ENCODE results near the gene THOC6.

THOC6 gene

DNA sequence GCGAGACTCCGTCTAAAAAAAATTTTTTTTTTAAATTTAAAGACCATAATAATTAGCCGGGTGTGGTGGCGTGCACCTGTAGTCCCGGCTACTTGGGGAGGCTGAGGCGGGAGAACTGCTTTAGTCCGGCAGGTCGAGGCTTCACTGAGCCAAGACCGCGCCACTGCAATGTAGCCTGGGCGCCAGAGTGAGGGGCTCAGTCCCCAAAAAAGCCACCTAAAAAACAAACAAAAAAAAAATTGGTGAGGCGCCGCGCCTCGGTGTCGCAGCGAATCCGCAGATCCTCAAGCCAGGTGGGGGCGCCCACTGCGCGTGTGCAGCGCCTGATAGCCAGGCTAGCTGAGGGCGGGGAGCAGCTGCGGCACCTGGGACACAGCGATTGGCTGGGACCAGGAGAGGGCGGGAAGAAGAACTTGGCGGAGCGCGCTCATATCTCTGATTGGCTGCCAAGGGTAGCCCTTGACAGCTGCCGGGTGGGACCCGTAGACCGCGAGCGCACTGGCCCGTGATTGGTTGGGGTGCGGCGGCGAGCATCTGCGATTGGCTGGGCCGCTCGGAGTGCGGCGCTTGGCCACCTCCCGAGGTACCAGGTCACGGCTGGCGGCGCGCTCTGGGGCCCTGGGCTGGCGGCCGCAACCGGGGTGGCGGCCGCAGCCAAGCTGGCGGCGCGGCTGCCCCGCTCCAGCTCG, 20.1 kb upstream of the THOC6 start:
- peak; percentile 97 for DNase-seq (ENCODE audit: low read depth)
- no peak overlapping the region for H3K4me3 ChIP-seq (ENCODE audit: low read length)
- TF ChIP-seq, protein P1, sequence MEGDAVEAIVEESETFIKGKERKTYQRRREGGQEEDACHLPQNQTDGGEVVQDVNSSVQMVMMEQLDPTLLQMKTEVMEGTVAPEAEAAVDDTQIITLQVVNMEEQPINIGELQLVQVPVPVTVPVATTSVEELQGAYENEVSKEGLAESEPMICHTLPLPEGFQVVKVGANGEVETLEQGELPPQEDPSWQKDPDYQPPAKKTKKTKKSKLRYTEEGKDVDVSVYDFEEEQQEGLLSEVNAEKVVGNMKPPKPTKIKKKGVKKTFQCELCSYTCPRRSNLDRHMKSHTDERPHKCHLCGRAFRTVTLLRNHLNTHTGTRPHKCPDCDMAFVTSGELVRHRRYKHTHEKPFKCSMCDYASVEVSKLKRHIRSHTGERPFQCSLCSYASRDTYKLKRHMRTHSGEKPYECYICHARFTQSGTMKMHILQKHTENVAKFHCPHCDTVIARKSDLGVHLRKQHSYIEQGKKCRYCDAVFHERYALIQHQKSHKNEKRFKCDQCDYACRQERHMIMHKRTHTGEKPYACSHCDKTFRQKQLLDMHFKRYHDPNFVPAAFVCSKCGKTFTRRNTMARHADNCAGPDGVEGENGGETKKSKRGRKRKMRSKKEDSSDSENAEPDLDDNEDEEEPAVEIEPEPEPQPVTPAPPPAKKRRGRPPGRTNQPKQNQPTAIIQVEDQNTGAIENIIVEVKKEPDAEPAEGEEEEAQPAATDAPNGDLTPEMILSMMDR (conservative IDR thresholded peaks at IDR 0.05; ENCODE audit: low read depth, low read length) = peak; percentile 32

DNA sequence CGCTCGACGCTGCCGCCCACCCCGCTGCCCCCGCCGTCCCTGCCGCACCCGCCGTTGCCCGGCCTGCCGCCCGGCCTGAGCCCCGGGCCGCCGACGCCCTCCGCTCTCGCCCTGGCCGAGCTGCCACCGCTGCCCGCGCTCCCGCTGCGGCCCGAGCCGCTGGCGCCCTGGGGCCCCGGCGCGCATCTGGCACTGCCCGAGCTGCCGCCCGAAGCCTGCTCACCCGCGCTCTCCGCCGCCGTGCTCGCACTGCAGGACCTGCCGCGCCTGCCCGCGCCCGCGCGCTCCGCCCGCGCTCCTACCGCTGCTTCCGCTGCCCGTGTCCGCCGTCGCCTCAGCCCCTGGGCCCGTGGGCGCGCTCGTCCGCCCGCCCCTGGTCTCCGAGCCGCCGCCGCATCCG, 19.5 kb upstream of the THOC6 start:
- no peak overlapping the region for H3K4me3 ChIP-seq (ENCODE audit: low read length)
- TF ChIP-seq, protein P1 (conservative IDR thresholded peaks at IDR 0.05; ENCODE audit: low read depth, low read length) = no peak
- DNase-seq (ENCODE audit: low read depth) = no peak

DNA sequence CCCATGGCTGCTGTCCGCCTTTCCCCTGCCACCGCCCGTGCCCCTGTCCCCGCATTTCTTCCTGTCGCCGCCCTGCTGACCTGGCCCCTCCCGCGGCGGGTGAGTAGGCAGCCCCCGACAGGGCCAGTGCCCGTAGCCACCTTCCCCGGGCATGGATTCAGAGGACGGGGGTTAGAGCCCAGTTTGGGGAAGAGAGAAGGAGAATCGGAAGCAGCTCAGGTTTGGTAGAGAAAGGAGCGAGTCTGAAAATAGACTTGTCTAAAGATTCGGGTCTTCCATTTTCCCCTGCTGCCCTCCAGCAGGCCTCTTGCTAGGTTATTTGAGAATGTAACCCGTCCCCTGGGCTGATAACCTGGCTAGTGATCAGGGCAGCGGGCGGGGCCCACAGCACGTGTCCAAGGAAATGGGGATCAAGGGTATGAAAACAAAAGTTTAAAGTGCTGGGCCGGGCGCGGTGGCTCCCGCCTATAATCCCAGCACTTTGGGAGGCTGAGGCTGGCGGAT, 19.0 kb upstream of the THOC6 start:
- no peak for DNase-seq (ENCODE audit: low read depth)
- H3K4me3 ChIP-seq (ENCODE audit: low read length) = peak overlapping the region; percentile 57
- TF ChIP-seq, protein P1 (conservative IDR thresholded peaks at IDR 0.05; ENCODE audit: low read depth, low read length) = no peak

DNA sequence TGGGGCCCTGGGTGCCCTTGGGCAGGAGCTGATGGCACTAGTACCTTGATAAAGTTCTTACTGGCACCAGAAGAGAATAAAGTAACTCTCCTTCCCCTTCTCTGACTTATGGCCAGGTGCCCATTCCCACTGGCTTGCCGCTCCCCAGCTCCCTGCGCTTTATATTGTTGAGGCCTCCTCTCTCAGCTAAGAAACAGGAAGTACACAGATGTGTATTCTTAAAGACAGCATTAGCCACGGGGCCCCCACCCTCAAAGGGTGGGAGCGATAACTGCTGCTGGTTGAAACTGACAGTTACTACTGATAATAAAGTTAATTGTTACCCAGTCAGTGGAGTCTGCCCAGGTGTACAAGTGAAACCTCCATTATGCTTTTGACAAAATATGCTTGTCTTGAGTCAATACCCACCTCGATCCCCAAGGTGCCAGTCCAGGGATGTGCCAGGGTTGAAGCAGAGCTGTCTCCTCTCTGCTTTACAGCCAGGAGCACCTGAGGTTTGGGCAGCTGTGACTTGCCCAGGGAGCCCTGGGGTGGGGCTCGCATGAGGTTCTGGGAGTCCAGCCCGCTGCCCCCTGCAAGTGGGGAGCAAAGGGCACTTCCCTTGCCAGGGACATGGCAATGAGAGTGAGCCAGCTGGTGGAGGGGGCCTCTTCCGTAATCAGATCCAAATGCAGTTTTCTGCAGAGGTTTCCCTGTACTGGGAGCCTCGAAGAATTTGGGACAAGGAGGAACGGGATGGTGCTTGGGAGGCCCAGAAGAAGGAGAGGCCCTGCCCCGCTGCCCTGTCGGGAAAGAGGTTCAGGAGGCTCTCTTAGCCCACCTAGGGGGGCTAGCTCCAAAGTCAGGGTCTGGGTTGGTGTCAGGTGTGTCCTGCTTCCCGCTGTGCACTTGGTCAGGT, 16.5 kb upstream of the THOC6 start:
- no peak overlapping the region for H3K4me3 ChIP-seq (ENCODE audit: low read length)
- TF ChIP-seq, protein P1 (conservative IDR thresholded peaks at IDR 0.05; ENCODE audit: low read depth, low read length) = no peak
- DNase-seq (ENCODE audit: low read depth) = no peak

DNA sequence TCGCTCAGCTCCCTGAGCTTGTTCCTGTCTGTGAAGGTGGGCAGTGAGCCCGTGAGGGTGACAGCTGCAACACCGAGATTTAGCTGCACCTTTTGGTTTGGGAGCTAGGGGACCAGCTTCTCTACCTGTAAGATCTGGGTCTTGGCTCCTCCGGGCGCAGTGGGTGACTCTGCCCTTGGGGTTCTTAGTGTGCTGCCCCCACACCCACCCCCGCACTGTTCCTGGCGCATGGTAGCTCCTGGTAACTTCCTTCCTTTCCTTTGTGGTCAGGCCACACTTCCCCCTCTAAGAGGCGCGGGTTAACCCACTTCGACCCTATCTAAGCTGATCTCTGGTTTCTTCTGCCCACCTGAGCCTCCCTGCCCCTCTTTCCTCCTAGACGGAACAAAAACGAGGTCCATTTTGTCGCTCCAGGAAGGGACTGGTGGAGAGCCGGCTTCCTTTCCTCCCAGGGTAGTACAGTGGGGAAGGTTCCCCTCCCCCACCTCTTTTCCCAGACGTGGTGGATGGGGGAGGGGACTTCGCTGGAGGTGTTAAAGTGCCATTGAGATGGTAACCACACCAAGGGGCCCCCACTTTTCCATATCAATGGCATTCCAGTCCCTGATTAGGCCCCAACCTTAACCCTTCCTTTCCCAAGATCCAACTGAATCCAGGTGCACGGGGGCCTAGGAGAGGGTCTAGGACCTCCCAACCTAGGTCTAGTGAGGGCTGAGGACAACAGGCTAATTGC, 15.7 kb upstream of the THOC6 start:
- no peak overlapping the region for H3K4me3 ChIP-seq (ENCODE audit: low read length)
- DNase-seq (ENCODE audit: low read depth) = no peak
- TF ChIP-seq, protein P1 (conservative IDR thresholded peaks at IDR 0.05; ENCODE audit: low read depth, low read length) = no peak

DNA sequence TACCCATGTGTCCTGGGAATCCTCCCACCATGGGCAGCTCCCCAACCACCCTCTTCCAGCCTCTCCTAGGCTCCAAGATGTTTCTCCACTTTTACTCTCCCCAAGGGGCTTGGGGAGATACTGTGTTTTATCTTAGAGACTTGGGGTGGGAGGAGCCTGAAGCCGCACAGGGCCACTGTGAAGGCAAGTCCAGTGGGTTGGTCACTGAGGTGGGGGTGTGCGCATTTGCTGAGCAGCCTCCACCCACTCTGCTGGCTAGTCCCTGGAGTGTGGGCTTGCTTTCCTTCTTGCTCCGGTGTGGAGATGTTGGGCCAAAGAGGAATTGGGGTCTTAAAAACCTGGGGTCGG, 15.2 kb upstream of the THOC6 start:
- no peak overlapping the region for H3K4me3 ChIP-seq (ENCODE audit: low read length)
- TF ChIP-seq, protein P1 (conservative IDR thresholded peaks at IDR 0.05; ENCODE audit: low read depth, low read length) = no peak
- DNase-seq (ENCODE audit: low read depth) = no peak
